Loucy (cell line): ENCODE measurements around the gene WNK1.

ENCODE experiments used
- H2AFZ ChIP-seq: fragments of 200-600 bp; sonication (generic); 2 replicates; pipeline ENCODE4 v1.6.0; 2016; ENCODE audit warnings: antibody characterized with exemption, mild to moderate bottlenecking, low read length, moderate library complexity
- H3F3A ChIP-seq: fragments of 200-600 bp; 2 replicates; pipeline ENCODE4 v1.6.0; 2016; ENCODE audit warnings: antibody characterized with exemption, low read depth, mild to moderate bottlenecking
- H3K27me3 ChIP-seq: fragments of 200-600 bp; sonication (generic); 2 replicates; pipeline ENCODE4 v1.6.1; 2014; ENCODE audit warnings: low read length, mild to moderate bottlenecking; ENCODE audit not compliant: insufficient read depth, poor library complexity, severe bottlenecking
- H3K36me3 ChIP-seq: fragments of 200-600 bp; sonication (generic); 2 replicates; pipeline ENCODE4 v1.6.1; 2016; ENCODE audit warnings: low read length; ENCODE audit not compliant: insufficient read depth
- H3K4me1 ChIP-seq: fragments of 200-600 bp; sonication (generic); 2 replicates; pipeline ENCODE4 v1.5.1; 2014; ENCODE audit warnings: low read length, mild to moderate bottlenecking; ENCODE audit not compliant: insufficient read depth, poor library complexity, severe bottlenecking
- H3K4me2 ChIP-seq: fragments of 200-600 bp; sonication (generic); 2 replicates; pipeline ENCODE4 v1.6.0; 2014; ENCODE audit warnings: antibody characterized with exemption, low read length, low read depth, mild to moderate bottlenecking; ENCODE audit not compliant: poor library complexity, severe bottlenecking
- H3K4me3 ChIP-seq: fragments of 200-600 bp; sonication (generic); 2 replicates; pipeline ENCODE4 v1.5.1; 2014; ENCODE audit warnings: low read length, mild to moderate bottlenecking, mixed read lengths; ENCODE audit not compliant: poor library complexity, severe bottlenecking
- H3K79me2 ChIP-seq: fragments of 200-600 bp; sonication (generic); 2 replicates; pipeline ENCODE4 v1.6.1; 2014; ENCODE audit warnings: low read length; ENCODE audit not compliant: insufficient read depth
- H3K9ac ChIP-seq: fragments of 200-600 bp; sonication (generic); 2 replicates; pipeline ENCODE4 v1.6.0; 2014; ENCODE audit warnings: mild to moderate bottlenecking, low read depth, low read length, moderate library complexity; ENCODE audit not compliant: poor library complexity, severe bottlenecking
- H3K9me2 ChIP-seq: fragments of 200-600 bp; sonication (generic); replicated peaks from 2 replicates; pipeline ENCODE4 v1.6.1; 2016; ENCODE audit warnings: low read depth, low read length, mixed read lengths
- H3K9me3 ChIP-seq: fragments of 200-600 bp; sonication (generic); 2 replicates; pipeline ENCODE4 v1.6.1; 2014; ENCODE audit warnings: mild to moderate bottlenecking, antibody characterized with exemption, low read length, low read depth; ENCODE audit not compliant: insufficient read depth
- H4K20me1 ChIP-seq: fragments of 200-600 bp; sonication (generic); 2 replicates; pipeline ENCODE4 v1.6.0; 2014; ENCODE audit warnings: antibody characterized with exemption, low read length, mild to moderate bottlenecking; ENCODE audit not compliant: insufficient read depth, poor library complexity, severe bottlenecking
- CTCF ChIP-seq: fragments of 200-600 bp; sonication (generic); conservative IDR thresholded peaks from 2 replicates; pipeline ENCODE4 v1.5.1; 2014; ENCODE audit warnings: mild to moderate bottlenecking, antibody characterized with exemption, low read length
- EZH2phosphoT487 ChIP-seq: fragments of 200-600 bp; IDR thresholded peaks from 2 replicates; pipeline ENCODE4 v1.6.1; 2018; ENCODE audit warnings: antibody characterized with exemption, mild to moderate bottlenecking, moderate library complexity, borderline replicate concordance

The WNK1 gene

GRCh38 chr12:915090-915489 is 162.7 kb downstream of the WNK1 start:
- Histone ChIP-seq H3K9ac (no peak overlapping the region), H4K20me1 (no peaks in the 10 kb centered on the region), H3K9me2 (no peaks in the 10 kb centered on the region), H3F3A (peaks cover 5% of the 10 kb centered on the region; the same call in 1 of the 2 replicates), H3K4me2 (peak overlapping the region; percentile 35), H3K27me3 (no peaks in the 10 kb centered on the region), H2AFZ (no peak overlapping the region), H3K79me2 (no peaks in the 10 kb centered on the region), H3K36me3 (peaks cover 64% of the 10 kb centered on the region), H3K9me3 (no peaks in the 10 kb centered on the region), H3K4me3 (no peak overlapping the region), H3K4me1 (peaks cover 15% of the 10 kb centered on the region)
- TF ChIP-seq EZH2phosphoT487 (no peak), CTCF (no peak)

- Histone ChIP-seq H4K20me1 (no peaks in the 10 kb centered on the region), H3K4me1 (peaks cover 15% of the 10 kb centered on the region), H3K9ac (no peak overlapping the region), H3K27me3 (no peaks in the 10 kb centered on the region), H3K36me3 (peaks cover 52% of the 10 kb centered on the region), H3K4me3 (no peak overlapping the region), H3K9me2 (no peaks in the 10 kb centered on the region), H2AFZ (no peak overlapping the region), H3F3A (peaks cover 5% of the 10 kb centered on the region; the same call in 1 of the 2 replicates), H3K9me3 (no peaks in the 10 kb centered on the region), H3K79me2 (no peaks in the 10 kb centered on the region), H3K4me2 (no peak overlapping the region)
- TF ChIP-seq EZH2phosphoT487: no peak
- no peak for TF ChIP-seq CTCF
These were observed 163.9 kb downstream of the WNK1 start for GRCh38 chr12:916240-916639.

- TF ChIP-seq CTCF: no peak
- TF ChIP-seq EZH2phosphoT487: no peak
- no peak overlapping the region for H2AFZ ChIP-seq
- H4K20me1 ChIP-seq: no peaks in the 10 kb centered on the region
- peaks cover 5% of the 10 kb centered on the region; the same call in 1 of the 2 replicates for H3F3A ChIP-seq
- H3K36me3 ChIP-seq: peaks cover 46% of the 10 kb centered on the region
- no peaks in the 10 kb centered on the region for H3K79me2 ChIP-seq
- H3K4me2 ChIP-seq: no peak overlapping the region
- H3K4me1 ChIP-seq: peaks cover 15% of the 10 kb centered on the region
- no peak overlapping the region for H3K9ac ChIP-seq
- H3K4me3 ChIP-seq: no peak overlapping the region
- no peaks in the 10 kb centered on the region for H3K9me2 ChIP-seq
- no peaks in the 10 kb centered on the region for H3K27me3 ChIP-seq
- no peaks in the 10 kb centered on the region for H3K9me3 ChIP-seq
These were observed 164.5 kb downstream of the WNK1 start for GRCh38 chr12:916712-917445.
